RWPE2 (cell line): ENCODE measurements around the gene CARD9.
A peak's percentile ranks its signal among the peaks of the same experiment; 100 is the strongest.

Experiments
- ATAC-seq: fragments of 200-7000 bp; cut with Tn5 transposase; 3 replicates; pipeline ENCODE4 v1.9.1; 2021; ENCODE audit warnings: low read depth
- DNase-seq: peaks from one replicate; pipeline ENCODE4 v3.0.0-alpha.2; 2020; ENCODE audit warnings: low spot score
- H3K27ac ChIP-seq: fragments of 450-650 bp; 2 replicates; pipeline ENCODE4 v1.5.1; 2017; ENCODE audit warnings: mild to moderate bottlenecking; ENCODE audit not compliant: poor library complexity, severe bottlenecking
- H3K27me3 ChIP-seq: fragments of 250-450 bp; sonication (Bioruptor Pico); 2 replicates; pipeline ENCODE4 v1.5.1; 2021; ENCODE audit warnings: mild to moderate bottlenecking, moderate library complexity; ENCODE audit not compliant: insufficient read depth, poor library complexity, severe bottlenecking
- H3K36me3 ChIP-seq: fragments of 250-450 bp; sonication (Bioruptor Pico); 2 replicates; pipeline ENCODE4 v1.5.1; 2020; ENCODE audit warnings: low read depth, mild to moderate bottlenecking, moderate library complexity
- H3K4me1 ChIP-seq: fragments of 250-450 bp; sonication (Bioruptor Pico); 2 replicates; pipeline ENCODE4 v1.5.1; 2021; ENCODE audit warnings: mild to moderate bottlenecking, moderate library complexity; ENCODE audit not compliant: insufficient read depth, poor library complexity, severe bottlenecking
- H3K4me3 ChIP-seq: fragments of 250-450 bp; sonication (Bioruptor Pico); 2 replicates; pipeline ENCODE4 v1.5.1; 2021; ENCODE audit warnings: mild to moderate bottlenecking, moderate library complexity; ENCODE audit not compliant: severe bottlenecking
- H3K9me3 ChIP-seq: fragments of 250-450 bp; sonication (Bioruptor Pico); 2 replicates; pipeline ENCODE4 v1.5.1; 2021; ENCODE audit warnings: mild to moderate bottlenecking, moderate library complexity; ENCODE audit not compliant: severe bottlenecking
- TF ChIP-seq, protein P1 (sequence below): fragments of 450-650 bp; IDR thresholded peaks from one replicate; pipeline ENCODE4 v1.5.1; 2017; ENCODE audit warnings: mild to moderate bottlenecking, moderate library complexity; ENCODE audit not compliant: poor library complexity, severe bottlenecking

Gene CARD9

DNA sequence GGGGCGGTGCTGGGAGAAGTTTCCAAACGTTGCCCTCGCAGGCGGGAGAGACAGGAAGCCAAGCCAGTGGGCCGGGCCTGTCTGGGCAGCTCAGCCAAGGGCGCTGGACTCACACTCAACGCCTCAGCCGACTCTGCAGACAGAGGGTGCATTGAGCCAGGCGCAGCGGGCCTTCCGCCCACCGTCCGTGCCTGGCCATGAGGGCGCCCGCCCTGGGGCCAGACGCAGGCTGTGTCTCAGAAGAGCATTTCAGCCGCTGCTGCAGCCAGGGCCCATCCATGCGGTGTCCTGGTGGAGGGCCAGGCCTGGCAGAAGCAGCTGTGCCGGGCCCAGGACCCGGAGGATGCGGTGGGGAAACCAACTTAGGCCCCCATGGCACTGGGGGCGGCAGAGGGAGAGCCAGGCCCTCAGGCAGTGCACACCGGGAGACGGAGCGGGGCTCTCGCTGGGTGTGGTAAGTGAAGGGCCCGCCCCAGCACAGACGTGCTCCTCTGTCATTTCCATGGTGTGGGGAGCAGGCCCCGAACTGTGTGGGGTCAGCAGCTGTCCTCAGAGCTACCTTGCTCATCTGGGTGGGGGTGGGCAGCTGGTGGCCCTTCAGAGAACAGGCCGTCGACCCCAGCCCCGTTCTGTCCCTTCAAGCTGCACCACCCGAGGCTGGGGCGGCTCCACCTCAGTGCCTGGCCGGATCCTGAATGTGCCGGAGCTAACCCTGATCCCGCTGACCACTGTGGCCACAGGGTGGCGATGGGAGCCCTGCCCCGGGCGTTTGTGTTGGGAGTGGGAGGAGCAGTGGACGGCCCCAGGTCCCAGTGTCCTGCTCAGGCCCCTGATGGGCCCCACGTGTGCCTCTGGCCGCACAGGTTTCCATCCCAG, 27.9 kb downstream of the CARD9 start:
- H3K9me3 ChIP-seq, result no peaks in the 10 kb centered on the region
- ATAC-seq (peak; percentile 38), DNase-seq (no peak)
- H3K4me1 ChIP-seq, result peaks cover 3% of the 10 kb centered on the region
- peak overlapping the region; percentile 7 for H3K4me3 ChIP-seq
- no peak overlapping the region for H3K27ac ChIP-seq
- TF ChIP-seq, protein P1, sequence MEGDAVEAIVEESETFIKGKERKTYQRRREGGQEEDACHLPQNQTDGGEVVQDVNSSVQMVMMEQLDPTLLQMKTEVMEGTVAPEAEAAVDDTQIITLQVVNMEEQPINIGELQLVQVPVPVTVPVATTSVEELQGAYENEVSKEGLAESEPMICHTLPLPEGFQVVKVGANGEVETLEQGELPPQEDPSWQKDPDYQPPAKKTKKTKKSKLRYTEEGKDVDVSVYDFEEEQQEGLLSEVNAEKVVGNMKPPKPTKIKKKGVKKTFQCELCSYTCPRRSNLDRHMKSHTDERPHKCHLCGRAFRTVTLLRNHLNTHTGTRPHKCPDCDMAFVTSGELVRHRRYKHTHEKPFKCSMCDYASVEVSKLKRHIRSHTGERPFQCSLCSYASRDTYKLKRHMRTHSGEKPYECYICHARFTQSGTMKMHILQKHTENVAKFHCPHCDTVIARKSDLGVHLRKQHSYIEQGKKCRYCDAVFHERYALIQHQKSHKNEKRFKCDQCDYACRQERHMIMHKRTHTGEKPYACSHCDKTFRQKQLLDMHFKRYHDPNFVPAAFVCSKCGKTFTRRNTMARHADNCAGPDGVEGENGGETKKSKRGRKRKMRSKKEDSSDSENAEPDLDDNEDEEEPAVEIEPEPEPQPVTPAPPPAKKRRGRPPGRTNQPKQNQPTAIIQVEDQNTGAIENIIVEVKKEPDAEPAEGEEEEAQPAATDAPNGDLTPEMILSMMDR, result no peak
- no peaks in the 10 kb centered on the region for H3K27me3 ChIP-seq
- no peaks in the 10 kb centered on the region for H3K36me3 ChIP-seq

DNA sequence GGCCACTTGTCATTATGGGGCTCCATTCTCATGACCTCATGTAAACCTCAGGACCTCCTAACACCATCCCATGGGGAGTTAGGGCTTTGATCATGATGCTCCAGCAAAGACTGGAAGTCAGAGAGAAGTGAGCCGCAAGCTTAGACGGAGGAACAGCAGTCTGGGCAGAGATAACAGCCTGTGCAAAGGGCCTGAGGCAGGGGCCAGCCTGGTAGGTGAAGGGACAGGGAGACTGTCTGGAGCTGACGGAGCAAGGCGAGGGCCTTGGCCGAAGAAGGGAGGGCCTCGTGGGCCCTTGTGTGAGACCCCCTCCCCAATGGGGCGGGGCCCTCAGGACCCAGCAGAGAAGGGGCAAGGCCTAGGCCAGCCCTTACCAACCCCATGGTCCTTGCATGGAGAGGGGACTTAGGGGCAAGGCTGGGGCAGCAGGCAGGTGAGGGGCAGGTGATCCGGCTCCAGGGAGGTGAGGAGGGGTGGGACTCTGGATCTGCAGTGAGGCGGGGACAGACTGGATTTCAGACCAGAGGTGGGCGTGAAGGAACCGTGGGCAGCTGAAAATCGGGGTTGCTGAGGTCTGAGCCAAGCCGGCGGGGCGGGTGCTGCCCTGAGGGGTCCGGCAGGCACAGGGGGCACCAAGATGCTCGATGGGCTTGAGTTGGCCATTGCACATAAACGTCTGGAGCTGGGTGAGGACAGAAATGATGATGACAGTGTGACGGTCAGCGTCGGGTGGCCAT, 28.8 kb downstream of the CARD9 start:
- Histone ChIP-seq H3K27ac (no peak overlapping the region), H3K27me3 (no peaks in the 10 kb centered on the region), H3K4me1 (peaks cover 3% of the 10 kb centered on the region), H3K4me3 (no peak overlapping the region), H3K9me3 (no peaks in the 10 kb centered on the region), H3K36me3 (no peaks in the 10 kb centered on the region)
- TF ChIP-seq, protein P1, result no peak
- DNase-seq (no peak), ATAC-seq (no peak)

GRCh38 chr9:136343884-136344269, 29.6 kb downstream of the CARD9 start:
- H3K36me3 ChIP-seq, result no peaks in the 10 kb centered on the region
- H3K27ac ChIP-seq, result no peak overlapping the region
- TF ChIP-seq, protein P1, result no peak
- DNase-seq (no peak), ATAC-seq (no peak)
- no peaks in the 10 kb centered on the region for H3K27me3 ChIP-seq
- H3K4me1 ChIP-seq, result peaks cover 3% of the 10 kb centered on the region
- no peaks in the 10 kb centered on the region for H3K9me3 ChIP-seq
- no peak overlapping the region for H3K4me3 ChIP-seq

GRCh38 chr9:136343121-136343883, 30.2 kb downstream of the CARD9 start:
- Histone ChIP-seq H3K27me3 (no peaks in the 10 kb centered on the region), H3K4me3 (no peak overlapping the region), H3K36me3 (no peaks in the 10 kb centered on the region), H3K27ac (no peak overlapping the region), H3K9me3 (no peaks in the 10 kb centered on the region), H3K4me1 (peaks cover 3% of the 10 kb centered on the region)
- DNase-seq (no peak), ATAC-seq (no peak)
- TF ChIP-seq, protein P1, result no peak
